Inflammatory macrophage treated with lipopolysaccharide for 1 hour (primary cell): ENCODE results near the gene CDKAL1.
A peak's percentile ranks its signal among the peaks of the same experiment; 100 is the strongest.

Experiments used
- DNase-seq, 2 donors: peaks; one replicate each; pipeline ENCODE4 v3.0.0-alpha.2; 2020 to 2022

CDKAL1 gene

GRCh38 chr6:20684474-20684873 lies 150.2 kb downstream of the CDKAL1 start:
- no peak for DNase-seq

GRCh38 chr6:20686142-20686541 lies 151.9 kb downstream of the CDKAL1 start:
- no peak for DNase-seq

- no peak for DNase-seq
Measured at GRCh38 chr6:20687494-20687893, 153.2 kb downstream of the CDKAL1 start.

GRCh38 chr6:20688710-20689500 lies 154.6 kb downstream of the CDKAL1 start:
- no peak for DNase-seq

- DNase-seq = no peak
Measured at GRCh38 chr6:20691185-20691584, 156.9 kb downstream of the CDKAL1 start.

GRCh38 chr6:20692023-20692422 lies 157.8 kb downstream of the CDKAL1 start:
- DNase-seq = no peak

GRCh38 chr6:20693466-20694063 lies 159.3 kb downstream of the CDKAL1 start:
- no peak for DNase-seq

- DNase-seq = no peak
Measured at GRCh38 chr6:20696676-20697075, 162.4 kb downstream of the CDKAL1 start.

- no peak for DNase-seq
Measured at GRCh38 chr6:20698675-20699074, 164.4 kb downstream of the CDKAL1 start.

- DNase-seq = no peak
Measured at GRCh38 chr6:20699402-20699801, 165.1 kb downstream of the CDKAL1 start.

- no peak for DNase-seq
Measured at GRCh38 chr6:20700375-20700774, 166.1 kb downstream of the CDKAL1 start.

GRCh38 chr6:20702366-20702765 lies 168.1 kb downstream of the CDKAL1 start:
- no peak for DNase-seq

GRCh38 chr6:20703049-20703448 lies 168.8 kb downstream of the CDKAL1 start:
- DNase-seq = no peak

GRCh38 chr6:20704325-20705025 lies 170.2 kb downstream of the CDKAL1 start:
- no peak for DNase-seq

GRCh38 chr6:20705741-20706140 lies 171.5 kb downstream of the CDKAL1 start:
- DNase-seq = no peak

GRCh38 chr6:20706238-20706938 lies 172.1 kb downstream of the CDKAL1 start:
- DNase-seq = no peak

- no peak for DNase-seq
Measured at GRCh38 chr6:20706939-20707485, 172.8 kb downstream of the CDKAL1 start.

- no peak for DNase-seq
Measured at GRCh38 chr6:20707870-20708269, 173.6 kb downstream of the CDKAL1 start.

GRCh38 chr6:20708367-20709124 lies 174.3 kb downstream of the CDKAL1 start:
- no peak for DNase-seq

- DNase-seq = no peak
Measured at GRCh38 chr6:20709451-20709850, 175.2 kb downstream of the CDKAL1 start.

- no peak for DNase-seq
Measured at GRCh38 chr6:20710341-20710740, 176.1 kb downstream of the CDKAL1 start.

- DNase-seq = peak; percentile 2 to 28
Measured at GRCh38 chr6:20711518-20711917, 177.3 kb downstream of the CDKAL1 start.
